Activated CD8-positive, alpha-beta memory T cell treated with anti-CD3 and anti-CD28 coated beads for 36 hours (primary cell): ENCODE results near the gene OR4D9. TPM values are rescaled to one million over a fixed set of nuclear protein-coding genes. Genes with fewer than 3 reads are reported as not detected.
"Not testable (repeated sequence)": the region's sequence is repeated elsewhere in the genome, so short reads cannot be mapped to it uniquely, and the experiment has no call there.

Source experiments
- CTCF ChIA-PET: fragments of 350-600 bp; sonication (Branson Sonifier 250); formaldehyde crosslinking; loops from one replicate; lab custom pipeline; 2021; ENCODE audit warnings: antibody characterized with exemption; lab: Charles Lee
- POLR2A ChIA-PET: fragments of 350-600 bp; sonication (Branson Sonifier 250); formaldehyde crosslinking; loops from one replicate; lab custom pipeline; 2021; ENCODE audit warnings: antibody characterized with exemption; lab: Charles Lee
- total RNA-seq, 2 experiments: library from RNA; stranded (reverse); gene quantifications; one replicate each; pipeline ENCODE4 v1.2.3, GENCODE V29; 2021

The OR4D9 gene
- total RNA-seq = not detected

DNA sequence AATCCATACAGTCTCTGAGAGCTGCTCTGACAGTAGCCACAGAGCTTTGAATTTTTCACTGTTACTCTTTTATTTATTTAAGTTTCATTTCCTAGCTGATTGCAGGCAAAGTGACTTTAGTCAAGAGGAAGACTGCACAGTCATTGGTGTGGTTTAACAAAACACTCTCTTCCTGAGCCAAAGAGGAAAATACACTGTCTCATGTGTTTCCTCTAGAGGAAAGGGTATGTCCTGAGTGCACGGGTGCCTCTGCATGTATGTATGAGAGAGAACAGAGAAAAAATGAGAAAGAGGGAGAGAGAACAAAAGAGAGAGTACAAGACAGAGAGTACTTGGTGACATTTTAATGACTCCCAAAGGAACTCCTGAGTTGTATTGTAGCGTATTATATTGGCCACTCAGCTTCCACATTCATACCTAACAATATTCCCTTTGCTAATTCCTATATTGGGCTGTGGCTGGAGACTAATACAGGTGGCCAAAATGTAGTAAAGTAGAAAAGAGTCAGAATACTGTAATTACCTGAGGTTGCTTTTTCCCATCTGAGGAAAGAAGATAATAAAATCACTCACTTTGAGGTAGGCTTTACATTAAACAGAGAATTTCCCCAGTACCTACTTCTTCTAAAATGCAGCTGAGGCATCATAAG, at the start of gene OR4D9:
OR4D9 (plus strand) TSS at position 599 of the 649 bp plus-strand sequence. CDS start 3,374 bp downstream, outside the sequence.
- CTCF ChIA-PET = no interaction called here

DNA sequence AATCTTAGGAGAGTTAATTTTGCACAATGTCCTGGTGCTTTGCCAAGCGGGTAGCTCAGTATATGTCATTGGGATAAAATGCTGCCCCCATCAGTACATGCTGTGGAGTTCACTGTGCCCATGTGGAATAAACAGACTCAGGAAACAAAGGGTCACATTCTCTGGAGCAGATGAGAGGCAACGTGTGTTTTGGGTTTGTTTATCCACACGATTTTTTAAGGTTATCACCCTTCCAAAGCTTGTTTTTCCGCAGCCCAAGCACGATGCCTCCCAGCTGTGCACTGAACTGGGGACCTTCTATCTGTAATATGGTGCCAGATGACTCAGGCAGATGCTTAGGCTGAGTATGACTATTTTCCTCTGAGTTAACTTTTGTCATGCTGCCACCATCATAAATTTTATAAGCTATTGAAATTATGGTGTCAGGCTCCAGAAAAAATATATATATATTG, 48.1 kb upstream of the OR4D9 start:
- ChIA-PET CTCF (no interaction called here), POLR2A (no interaction called here)

More for the DNA sequence above, at the start of gene OR4D9:
- POLR2A ChIA-PET = no interaction called here

GRCh38 chr11:59473015-59473414, 38.3 kb upstream of the OR4D9 start, which contains the start of gene OR4D10:
Gene OR4D10, plus strand, starts transcription at chr11:59473315. Its CDS starts 4,115 bp downstream, at chr11:59477430.
- ChIA-PET POLR2A (no interaction called here), CTCF (no interaction called here)

- POLR2A ChIA-PET = no interaction called here
- CTCF ChIA-PET = no interaction called here
Measured at GRCh38 chr11:59475176-59475575, 36.2 kb upstream of the OR4D9 start.

DNA sequence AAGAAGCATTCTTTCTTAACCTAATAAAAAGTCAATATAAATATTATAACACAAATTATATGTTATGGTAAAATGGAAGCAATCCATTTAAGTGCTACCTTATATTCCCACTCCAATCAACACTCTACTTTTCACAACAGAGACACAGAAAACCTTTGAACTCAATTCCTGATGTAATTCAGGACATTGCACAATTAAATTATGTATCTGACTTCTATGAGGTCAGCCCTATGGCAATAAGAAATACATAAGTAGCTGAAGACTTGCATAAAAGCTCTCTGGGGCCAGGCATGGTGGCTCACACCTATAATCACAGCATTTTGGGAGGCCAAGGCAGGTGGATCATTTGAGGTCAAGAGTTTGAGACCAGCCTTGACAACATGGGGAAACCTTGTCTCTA, 31.4 kb upstream of the OR4D9 start:
- CTCF ChIA-PET = no interaction called here
- POLR2A ChIA-PET = no interaction called here

- POLR2A ChIA-PET = no interaction called here
- CTCF ChIA-PET = no interaction called here
Measured at GRCh38 chr11:59480359-59480758, 31.0 kb upstream of the OR4D9 start.

- ChIA-PET CTCF (no interaction called here), POLR2A (no interaction called here)
Measured at GRCh38 chr11:59501931-59502330, 9.4 kb upstream of the OR4D9 start.

GRCh38 chr11:59503276-59503675, 8.1 kb upstream of the OR4D9 start, which contains the start of gene OR4D11:
Gene OR4D11, plus strand, starts transcription at chr11:59503576. Its CDS starts 0 bp downstream, at chr11:59503576.
- ChIA-PET POLR2A (no interaction called here), CTCF (no interaction called here)

DNA sequence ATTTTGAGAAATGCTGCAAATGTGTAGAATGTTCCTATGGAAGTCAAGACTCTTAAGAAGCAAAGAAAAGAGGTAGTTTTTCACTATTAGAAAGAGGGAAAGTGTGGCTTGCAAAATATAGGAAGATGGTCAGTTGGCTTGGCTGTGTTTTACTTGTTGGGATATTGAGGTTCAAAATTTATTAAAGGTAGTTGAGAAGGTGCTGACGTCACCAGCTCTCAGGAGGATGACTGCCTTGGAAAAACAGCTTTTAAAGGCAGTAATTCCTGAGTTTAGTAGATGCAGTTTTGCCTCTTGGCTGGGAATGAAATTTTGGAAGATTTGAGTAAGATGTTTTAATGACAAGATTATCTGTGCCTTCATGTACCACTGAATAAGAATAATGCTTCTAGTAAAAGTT, 336 bp downstream of the OR4D9 start:
- POLR2A ChIA-PET = no interaction called here

DNA sequence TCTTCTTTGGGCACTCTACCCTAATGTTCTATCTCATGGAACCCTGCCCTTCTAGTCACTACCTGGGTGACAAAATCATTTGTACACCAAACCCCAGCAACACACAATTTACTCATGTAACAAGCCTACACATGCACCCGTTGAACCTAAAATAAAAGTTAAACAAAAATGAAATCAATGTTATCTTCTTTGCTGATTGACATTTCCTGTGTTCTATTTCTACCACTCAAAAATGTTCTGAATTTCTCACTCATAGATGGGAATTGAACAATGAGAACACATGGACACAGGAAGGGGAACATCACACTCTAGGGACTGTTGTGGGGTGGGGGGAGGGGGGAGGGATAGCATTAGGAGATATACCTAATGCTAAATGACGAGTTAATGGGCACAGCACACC, 8.8 kb downstream of the OR4D9 start:
- POLR2A ChIA-PET, CTCF ChIA-PET: not testable (repeated sequence)

More for the DNA sequence above, 336 bp downstream of the OR4D9 start:
- CTCF ChIA-PET = no interaction called here

- POLR2A ChIA-PET = no interaction called here
- CTCF ChIA-PET = no interaction called here
Measured at GRCh38 chr11:59520741-59521140, 9.4 kb downstream of the OR4D9 start.

- ChIA-PET CTCF (no interaction called here), POLR2A (no interaction called here)
Measured at GRCh38 chr11:59523541-59523940, 12.2 kb downstream of the OR4D9 start.

GRCh38 chr11:59528711-59529110, 17.4 kb downstream of the OR4D9 start:
- POLR2A ChIA-PET = no interaction called here
- CTCF ChIA-PET = interaction anchor here (1.1 kb wide), 1 partner anchor 9 kb away, joined by 3 read pairs; no protein-coding TSS in a partner anchor

DNA sequence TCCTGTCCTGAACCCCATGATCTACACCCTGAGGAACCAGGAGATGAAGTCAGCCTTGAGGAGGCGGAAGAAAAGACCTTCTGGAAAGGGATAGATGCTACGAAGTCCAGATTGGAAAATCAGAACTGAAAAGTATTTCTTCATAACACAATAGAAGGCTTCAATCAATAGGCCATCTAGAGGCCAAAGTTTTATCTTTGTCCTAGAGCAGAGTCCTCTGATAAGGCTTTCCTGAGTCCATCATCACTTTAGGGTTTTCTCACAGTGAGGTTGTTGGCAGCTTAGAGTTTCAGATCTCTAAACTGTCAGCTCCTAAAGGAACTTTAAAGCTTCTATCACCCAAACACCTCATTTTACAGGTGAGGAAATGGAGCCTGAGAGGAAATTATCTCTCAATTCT, 21.3 kb downstream of the OR4D9 start:
- ChIA-PET POLR2A (no interaction called here), CTCF (no interaction called here)

GRCh38 chr11:59534676-59535075, 23.3 kb downstream of the OR4D9 start:
- ChIA-PET POLR2A (no interaction called here), CTCF (interaction anchor here (1.4 kb wide), 1 partner anchor 31 kb away, joined by 3 read pairs; no protein-coding TSS in a partner anchor)

- CTCF ChIA-PET = no interaction called here
- POLR2A ChIA-PET = no interaction called here
Measured at GRCh38 chr11:59542142-59542810, 30.9 kb downstream of the OR4D9 start.

GRCh38 chr11:59543713-59544112, 32.4 kb downstream of the OR4D9 start:
- CTCF ChIA-PET, POLR2A ChIA-PET: not testable (repeated sequence)

GRCh38 chr11:59544869-59545178, 33.5 kb downstream of the OR4D9 start:
- POLR2A ChIA-PET = no interaction called here

GRCh38 chr11:59545179-59546020, 34.1 kb downstream of the OR4D9 start:
- CTCF ChIA-PET = no interaction called here
- POLR2A ChIA-PET = no interaction called here

More at GRCh38 chr11:59544869-59545178, 33.5 kb downstream of the OR4D9 start:
- CTCF ChIA-PET = no interaction called here
